Upper lobe of right lung (tissue), 1 donor: ENCODE results near the gene PDLIM5. TPM values are rescaled to one million over a fixed set of nuclear protein-coding genes. Genes with fewer than 3 reads are reported as not detected.

Experiments used
- ATAC-seq: fragments of 200-7000 bp; cut with Tn5 transposase; one replicate; pipeline ENCODE4 v1.9.1; 2020; ENCODE audit warnings: mild to moderate bottlenecking, moderate library complexity
- DNase-seq: peaks from one replicate; pipeline ENCODE4 v3.0.0-alpha.2; 2020
- H3K27ac ChIP-seq: fragments of 200-600 bp; one replicate; pipeline ENCODE4 v1.8.0; 2022
- H3K27me3 ChIP-seq: fragments of 200-600 bp; one replicate; pipeline ENCODE4 v1.8.0; 2022; ENCODE audit warnings: mild to moderate bottlenecking
- H3K36me3 ChIP-seq: fragments of 200-600 bp; one replicate; pipeline ENCODE4 v1.8.0; 2022
- H3K4me1 ChIP-seq: fragments of 200-600 bp; one replicate; pipeline ENCODE4 v1.8.0; 2022
- H3K4me3 ChIP-seq: fragments of 200-600 bp; one replicate; pipeline ENCODE4 v1.8.0; 2022; ENCODE audit warnings: mild to moderate bottlenecking
- H3K9me3 ChIP-seq: fragments of 200-600 bp; one replicate; pipeline ENCODE4 v1.8.0; 2022
- CTCF ChIP-seq: fragments of 200-600 bp; IDR thresholded peaks from one replicate; pipeline ENCODE4 v1.8.0; 2022; ENCODE audit warnings: antibody characterized with exemption
- intact Hi-C: fragments of 100-400 bp; cut with DNase I; formaldehyde crosslinking; loops from one replicate; pipeline ENCODE4 v1.11.0; 2022
- total RNA-seq: library from RNA; stranded (reverse); fragmentation: NEBNext Ultra II Directional; extraction: Animal tissue kit (Norgen Biotek cat#: 25700); gene quantifications from one replicate; pipeline ENCODE4 v1.2.1, GENCODE V29; 2021
- donor health status: DM: no; HTN: yes; CAD: no; lungs with severe emphysema.

The PDLIM5 gene
- total RNA-seq, 1 donor from 2014 or later, result 82.8 TPM

- DNase-seq, result no peak
- intact Hi-C loops, result no loop called here
- no peaks in the 10 kb centered on the region for H3K4me1 ChIP-seq
- TF ChIP-seq CTCF, result no peak
- no peaks in the 10 kb centered on the region for H3K36me3 ChIP-seq
- no peaks in the 10 kb centered on the region for H3K9me3 ChIP-seq
- H3K27ac ChIP-seq, result no peak overlapping the region
- no peak for ATAC-seq
- H3K27me3 ChIP-seq, result no peaks in the 10 kb centered on the region
- no peak overlapping the region for H3K4me3 ChIP-seq
These were observed 27.8 kb downstream of the PDLIM5 start for GRCh38 chr4:94479358-94480141.

- H3K27ac ChIP-seq, result no peak overlapping the region
- no peaks in the 10 kb centered on the region for H3K4me1 ChIP-seq
- no peak for TF ChIP-seq CTCF
- H3K4me3 ChIP-seq, result no peak overlapping the region
- no peaks in the 10 kb centered on the region for H3K9me3 ChIP-seq
- H3K36me3 ChIP-seq, result no peaks in the 10 kb centered on the region
- ATAC-seq, result no peak
- DNase-seq, result no peak
- H3K27me3 ChIP-seq, result no peaks in the 10 kb centered on the region
- intact Hi-C loops, result no loop called here
These were observed 28.7 kb downstream of the PDLIM5 start for GRCh38 chr4:94480362-94480951.

- H3K36me3 ChIP-seq, result no peaks in the 10 kb centered on the region
- no peaks in the 10 kb centered on the region for H3K9me3 ChIP-seq
- DNase-seq (no peak), ATAC-seq (no peak)
- no peak overlapping the region for H3K27ac ChIP-seq
- no peak for TF ChIP-seq CTCF
- intact Hi-C loops, result no loop called here
- H3K4me1 ChIP-seq, result peaks cover 3% of the 10 kb centered on the region
- no peak overlapping the region for H3K4me3 ChIP-seq
- no peaks in the 10 kb centered on the region for H3K27me3 ChIP-seq
These were observed 32.2 kb downstream of the PDLIM5 start for GRCh38 chr4:94483895-94484294.

- Histone ChIP-seq H3K4me1 (peaks cover 3% of the 10 kb centered on the region), H3K36me3 (no peaks in the 10 kb centered on the region), H3K27ac (no peak overlapping the region), H3K27me3 (no peaks in the 10 kb centered on the region), H3K4me3 (no peak overlapping the region), H3K9me3 (no peaks in the 10 kb centered on the region)
- no peak for DNase-seq
- intact Hi-C loops, result no loop called here
- ATAC-seq, result no peak
- TF ChIP-seq CTCF, result no peak
These were observed 33.1 kb downstream of the PDLIM5 start for GRCh38 chr4:94484818-94485217.

GRCh38 chr4:94486372-94486801, 34.6 kb downstream of the PDLIM5 start:
- intact Hi-C loops, result no loop called here
- Histone ChIP-seq H3K4me3 (no peak overlapping the region), H3K9me3 (no peaks in the 10 kb centered on the region), H3K27me3 (no peaks in the 10 kb centered on the region), H3K36me3 (no peaks in the 10 kb centered on the region), H3K27ac (no peak overlapping the region), H3K4me1 (peaks cover 3% of the 10 kb centered on the region)
- no peak for DNase-seq
- no peak for ATAC-seq
- no peak for TF ChIP-seq CTCF
